ENCODE data around the gene HOXC9. TPM values are rescaled to one million over a fixed set of nuclear protein-coding genes. Genes with fewer than 3 reads are reported as not detected.
A peak's percentile ranks its signal among the peaks of the same experiment; 100 is the strongest.

The HOXC9 gene
- total and polyA plus RNA-seq, 2 of the 8 experiments (the other 6 are each of a cell fraction or from before 2014, with no cell fraction given): not detected

DNA sequence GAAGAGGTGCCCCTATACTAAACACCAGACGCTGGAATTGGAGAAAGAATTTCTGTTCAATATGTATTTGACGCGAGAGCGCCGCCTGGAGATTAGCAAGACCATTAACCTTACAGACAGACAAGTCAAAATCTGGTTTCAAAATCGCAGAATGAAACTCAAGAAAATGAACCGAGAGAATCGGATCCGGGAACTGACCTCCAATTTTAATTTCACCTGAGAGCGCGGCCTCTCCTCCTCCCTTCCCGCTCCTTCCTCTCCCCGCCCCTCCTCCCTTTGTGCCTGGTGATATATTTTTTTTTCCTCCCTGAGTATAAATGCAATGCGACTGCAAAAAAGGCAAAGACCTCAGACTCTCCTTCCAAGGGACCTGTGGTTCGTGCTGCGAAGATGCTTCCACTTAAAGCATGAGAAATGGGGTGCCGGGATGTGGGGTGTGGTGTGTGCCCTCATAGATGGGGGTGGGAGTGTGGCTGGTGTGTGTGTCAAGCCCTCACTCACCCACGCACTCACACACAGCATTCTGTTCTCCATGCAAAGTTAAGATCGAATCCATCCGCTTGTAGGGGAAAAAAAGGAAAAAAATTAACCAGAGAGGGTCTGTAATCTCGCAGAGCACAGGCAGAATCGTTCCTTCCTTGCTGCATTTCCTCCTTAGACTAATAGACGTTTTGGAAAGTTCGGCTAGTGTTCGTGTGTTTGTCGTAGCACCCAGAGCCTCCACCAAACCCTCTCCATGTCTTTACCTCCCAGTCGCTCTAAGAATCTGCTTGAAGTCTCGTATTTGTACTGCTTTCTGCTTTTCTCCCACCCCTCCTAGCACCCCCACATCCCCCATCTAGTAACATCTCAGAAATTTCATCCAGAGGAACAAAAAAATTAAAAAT lies 10.5 kb upstream of the HOXC9 start:
- peak overlapping the region; percentile 55; the same call in 1 of the 2 replicates for H2AK5ac ChIP-seq (ENCODE audit: low read depth, low read length)
- H3K4me3 ChIP-seq (ENCODE audit: extremely low read depth in 1 of 4, insufficient read depth in 2 of 4, low read depth in 3 of 4, low read length in 4 of 4): no peak overlapping the region
- H3K79me2 ChIP-seq (ENCODE audit: control insufficient read depth in 1 of 2, insufficient read depth in 2 of 2, low read length in 2 of 2): no peaks in the 10 kb centered on the region
- H2AFZ ChIP-seq (ENCODE audit: low read length): no peak overlapping the region
- H3K27ac ChIP-seq (ENCODE audit: low read depth, low read length): no peak overlapping the region
- no peak overlapping the region for H2BK120ac ChIP-seq (replicated peaks; ENCODE audit: low read depth, low read length)
- peak overlapping the region; percentile 35; the same call in 1 of the 2 replicates for H2BK12ac ChIP-seq (ENCODE audit: low read depth, low read length)
- no peak overlapping the region for H2BK5ac ChIP-seq (ENCODE audit: low read depth, low read length)
- H3K23me2 ChIP-seq (ENCODE audit: low read depth, low read length): no peaks in the 10 kb centered on the region
- CTCF ChIA-PET (ENCODE audit: partially characterized antibody): interaction anchor here (0.7 to 5.8 kb wide), 18 partner anchors 12 to 245 kb away, joined by 3 to 91 read pairs (median 6); partner anchors contain the start of genes HOXC11, HOXC12, HOXC13 and HOXC5
- H4K20me1 ChIP-seq (replicated peaks in 1 of 2; ENCODE audit: control insufficient read depth in 1 of 2, insufficient read depth in 2 of 2, low read length in 2 of 2): peaks cover 17 to 42% of the 10 kb centered on the region in 2 experiments
- H3K27me3 ChIP-seq (replicated peaks in 1 of 4; ENCODE audit: control insufficient read depth in 3 of 4, extremely low read depth in 1 of 4, insufficient read depth in 3 of 4, low read length in 3 of 4): peaks cover 94 to 99% (median 97%) of the 10 kb centered on the region in 4 experiments
- H3K4me2 ChIP-seq (ENCODE audit: insufficient read depth in 1 of 2, low read depth in 2 of 2, low read length in 2 of 2): no peak overlapping the region
- H4K5ac ChIP-seq (ENCODE audit: insufficient read length, low read depth, low read length): no peak overlapping the region
- H4K91ac ChIP-seq (replicated peaks; ENCODE audit: insufficient read length, low read length): no peak overlapping the region
- no peak overlapping the region for H3K56ac ChIP-seq (replicated peaks; ENCODE audit: insufficient read length, low read depth, low read length)
- no peak overlapping the region for H4K8ac ChIP-seq (ENCODE audit: extremely low read depth, insufficient read depth, low read length)
- no peak overlapping the region for H3K14ac ChIP-seq (ENCODE audit: insufficient read length)
- no peak overlapping the region for H3K18ac ChIP-seq (ENCODE audit: extremely low read depth, low read length)
- peaks cover 0 to 6% (median 4%) of the 10 kb centered on the region in 4 experiments; a peak in 3 of 7 replicates for H3K4me1 ChIP-seq (replicated peaks in 1 of 4; ENCODE audit: control insufficient read depth in 3 of 4, insufficient read depth in 4 of 4, low read length in 3 of 4)
- DNase-seq (ENCODE audit: low read depth in 1 of 2, low spot score in 2 of 2) (no peak), FAIRE-seq (no peak)
- H3K79me1 ChIP-seq (ENCODE audit: low read depth, low read length): no peaks in the 10 kb centered on the region
- H2BK15ac ChIP-seq (ENCODE audit: low read length): no peak overlapping the region
- H3K4ac ChIP-seq (replicated peaks; ENCODE audit: insufficient read length, low read depth, low read length): no peak overlapping the region
- H3K36me3 ChIP-seq (ENCODE audit: control insufficient read depth in 2 of 4, insufficient read depth in 4 of 4, low read length in 3 of 4): peaks cover 0 to 13% (median 0%) of the 10 kb centered on the region in 4 experiments; a peak in 1 of 8 replicates
- POLR2A ChIA-PET (ENCODE audit: partially characterized antibody): interaction anchor here (1.2 to 1.4 kb wide), 2 partner anchors 10 to 16 kb away, joined by 3 to 4 read pairs; partner anchors contain the start of gene HOXC11
- H3K9ac ChIP-seq (replicated peaks in 1 of 4; ENCODE audit: extremely low read depth in 1 of 4, low read depth in 3 of 4, low read length in 3 of 4): no peak overlapping the region
- no peak overlapping the region for H2BK20ac ChIP-seq (ENCODE audit: low read length)
- peaks cover 0 to 14% of the 10 kb centered on the region in 2 experiments; a peak in 1 of 4 replicates for H3K9me3 ChIP-seq (ENCODE audit: insufficient read depth in 2 of 2, low read depth in 1 of 2, low read length in 1 of 2)
- no peak overlapping the region for H3K23ac ChIP-seq (ENCODE audit: insufficient read length)
- 16% methylated on average over 25 of the region's 28 CpGs; no CpG with 5 or more reads in 1 of the 2 experiments for WGBS, 2 experiments (ENCODE audit: extremely low coverage in 1 of 2, insufficient coverage in 1 of 2, insufficient read length in 1 of 2, insufficient replicate concordance in 2 of 2, low coverage in 1 of 2, low lambda C conversion rate in 2 of 2, missing lambda C conversion rate in 1 of 2)
- no peak for TF ChIP-seq TEAD4 (IDR thresholded peaks at IDR 0.05; ENCODE audit: low read depth, low read length)
- no peak for TF ChIP-seq SRF (IDR thresholded peaks at IDR 0.05; ENCODE audit: low read depth, low read length)
- no peak for TF ChIP-seq SP2 (IDR thresholded peaks at IDR 0.05; ENCODE audit: low read length)
- peak; percentile 71 for TF ChIP-seq SUZ12 (IDR thresholded peaks at IDR 0.05; ENCODE audit: low read length)
- TF ChIP-seq SIRT6 (IDR thresholded peaks at IDR 0.05; ENCODE audit: low read length): no peak
- no peak for TF ChIP-seq SIN3A (conservative IDR thresholded peaks at IDR 0.05 in 1 of 2, IDR thresholded peaks at IDR 0.05 in 1 of 2; ENCODE audit: low read depth in 1 of 2, low read length in 2 of 2)
- TF ChIP-seq BCL11A (IDR thresholded peaks at IDR 0.05; ENCODE audit: low read depth in 2 of 2, low read length in 2 of 2): no peak
- TF ChIP-seq FOSL1 (IDR thresholded peaks at IDR 0.05; ENCODE audit: insufficient read depth, low read depth, low read length): no peak
- no peak for TF ChIP-seq EP300 (IDR thresholded peaks at IDR 0.05; ENCODE audit: borderline replicate concordance in 1 of 2, low read depth in 2 of 2, low read length in 2 of 2)
- TF ChIP-seq CBX8 (IDR thresholded peaks at IDR 0.05; ENCODE audit: borderline replicate concordance, low read depth, low read length): no peak; the same call in 1 of the 2 replicates
- no peak for TF ChIP-seq SP4 (IDR thresholded peaks at IDR 0.05; ENCODE audit: low read length)
- TF ChIP-seq POLR2AphosphoS5 (IDR thresholded peaks at IDR 0.05; ENCODE audit: low read depth, low read length): no peak
